H1 (cell line): ENCODE results near the gene PLB1. TPM values are rescaled to one million over a fixed set of nuclear protein-coding genes. Genes with fewer than 3 reads are reported as not detected.

Experiments
- CTCF ChIA-PET: fragments of 300-600 bp; sonication (Branson Sonifier 250); formaldehyde crosslinking; loops from one replicate; lab custom pipeline; 2021; ENCODE audit not compliant: partially characterized antibody; lab: Charles Lee
- POLR2A ChIA-PET: fragments of 300-600 bp; sonication (Branson Sonifier 250); formaldehyde crosslinking; loops from one replicate; lab custom pipeline; 2021; ENCODE audit warnings: inconsistent platforms; ENCODE audit not compliant: partially characterized antibody; lab: Charles Lee
- DNase-seq, 2 experiments: peaks; one replicate each; pipeline versions ENCODE4 v3.0.0 to v3.0.0-alpha.2; 2010 to 2022; ENCODE audit warnings: low spot score in 2 of 2, low read depth in 1 of 2, mixed read lengths in 1 of 2
- FAIRE-seq: peaks from 2 replicates; lab custom pipeline; 2011; peaks lifted over from hg19 to GRCh38; lab: Jason Lieb, UNC
- H2AFZ ChIP-seq: 2 replicates; pipeline ENCODE4 v1.8.1; 2012; ENCODE audit warnings: low read length, inconsistent platforms
- H2AK5ac ChIP-seq: 2 replicates; pipeline ENCODE4 v1.6.1; 2013; ENCODE audit warnings: low read depth, low read length
- H2BK120ac ChIP-seq: replicated peaks from 2 replicates; pipeline ENCODE3; 2013; ENCODE audit warnings: low read depth, low read length, inconsistent platforms
- H2BK12ac ChIP-seq: 2 replicates; pipeline ENCODE4 v1.6.1; 2013; ENCODE audit warnings: low read depth, low read length
- H2BK15ac ChIP-seq: 2 replicates; pipeline ENCODE4 v1.6.1; 2013; ENCODE audit warnings: low read length
- H2BK20ac ChIP-seq: 2 replicates; pipeline ENCODE4 v1.6.1; 2013; ENCODE audit warnings: low read length
- H2BK5ac ChIP-seq: 2 replicates; pipeline ENCODE4 v1.6.1; 2013; ENCODE audit warnings: low read depth, low read length
- H3K14ac ChIP-seq: 2 replicates; pipeline ENCODE4 v1.6.1; 2013; ENCODE audit warnings: inconsistent platforms; ENCODE audit not compliant: insufficient read length
- H3K18ac ChIP-seq: 2 replicates; pipeline ENCODE4 v1.6.1; 2013; ENCODE audit warnings: low read length; ENCODE audit errors: extremely low read depth
- H3K23ac ChIP-seq: 2 replicates; pipeline ENCODE4 v1.6.1; 2013; ENCODE audit warnings: inconsistent platforms; ENCODE audit not compliant: insufficient read length
- H3K23me2 ChIP-seq: 2 replicates; pipeline ENCODE4 v1.6.1; 2013; ENCODE audit warnings: low read depth, low read length
- H3K27ac ChIP-seq: 2 replicates; pipeline ENCODE4 v1.6.1; 2011; ENCODE audit warnings: low read depth, low read length, inconsistent platforms
- H3K27me3 ChIP-seq, 4 experiments: replicated peaks in 1 of 4; 1 replicate in 1 of 4; 2 replicates in 3 of 4; pipeline versions ENCODE4 v1.6.1 to v1.8.1; 2011 to 2013; ENCODE audit warnings: low read length in 3 of 4, mild to moderate bottlenecking in 3 of 4, inconsistent platforms in 2 of 4, mixed read lengths in 2 of 4, moderate library complexity in 1 of 4; ENCODE audit not compliant: control insufficient read depth in 3 of 4, insufficient read depth in 3 of 4; ENCODE audit errors: extremely low read depth in 1 of 4
- H3K36me3 ChIP-seq, 4 experiments: 2 replicates each; pipeline versions ENCODE4 v1.6.1 to v1.8.1; 2011 to 2013; ENCODE audit warnings: mild to moderate bottlenecking in 4 of 4, low read length in 3 of 4, moderate library complexity in 2 of 4, control low read depth in 1 of 4, inconsistent platforms in 1 of 4; ENCODE audit not compliant: insufficient read depth in 4 of 4, control insufficient read depth in 2 of 4
- H3K4ac ChIP-seq: replicated peaks from 2 replicates; pipeline ENCODE3; 2013; ENCODE audit warnings: low read length, low read depth, mixed read lengths, inconsistent platforms; ENCODE audit not compliant: insufficient read length
- H3K4me1 ChIP-seq, 4 experiments: replicated peaks in 1 of 4; 1 replicate in 1 of 4; 2 replicates in 3 of 4; pipeline versions ENCODE4 v1.6.1 to v1.8.1; 2011 to 2013; ENCODE audit warnings: low read length in 3 of 4, inconsistent platforms in 2 of 4, mixed read lengths in 1 of 4; ENCODE audit not compliant: insufficient read depth in 4 of 4, control insufficient read depth in 3 of 4
- H3K4me2 ChIP-seq, 2 experiments: 2 replicates each; pipeline versions ENCODE4 v1.6.1 to v1.8.1; 2011 to 2013; ENCODE audit warnings: low read depth in 2 of 2, low read length in 2 of 2, control low read depth in 1 of 2, inconsistent platforms in 1 of 2, mild to moderate bottlenecking in 1 of 2; ENCODE audit not compliant: insufficient read depth in 1 of 2
- H3K4me3 ChIP-seq, 4 experiments: fragments of 200-600, 300-600 bp in 1 of 4; sonication (generic), shearing (Covaris generic), sonication (Bioruptor Twin) in 1 of 4; 2 replicates each; pipeline versions ENCODE4 v1.5.1 to v1.8.1; 2011 to 2016; ENCODE audit warnings: low read length in 4 of 4, low read depth in 3 of 4, control low read depth in 2 of 4, inconsistent platforms in 2 of 4, mild to moderate bottlenecking in 2 of 4, mixed read lengths in 1 of 4, moderate library complexity in 1 of 4; ENCODE audit not compliant: insufficient read depth in 2 of 4; ENCODE audit errors: extremely low read depth in 1 of 4
- H3K56ac ChIP-seq: replicated peaks from 2 replicates; pipeline ENCODE3; 2013; ENCODE audit warnings: low read depth, mild to moderate bottlenecking, mixed read lengths, low read length, inconsistent platforms; ENCODE audit not compliant: insufficient read length
- H3K79me1 ChIP-seq: 2 replicates; pipeline ENCODE4 v1.6.1; 2013; ENCODE audit warnings: low read depth, low read length, control low read depth
- H3K79me2 ChIP-seq, 2 experiments: 2 replicates each; pipeline versions ENCODE4 v1.6.1 to v1.8.1; 2012 to 2013; ENCODE audit warnings: low read length in 2 of 2, mild to moderate bottlenecking in 2 of 2, inconsistent platforms in 1 of 2; ENCODE audit not compliant: insufficient read depth in 2 of 2, control insufficient read depth in 1 of 2
- H3K9ac ChIP-seq, 4 experiments: replicated peaks in 1 of 4; 1 replicate in 1 of 4; 2 replicates in 3 of 4; pipeline versions ENCODE4 v1.6.1 to v1.8.1; 2011 to 2013; ENCODE audit warnings: low read depth in 3 of 4, low read length in 3 of 4, control low read depth in 2 of 4, mild to moderate bottlenecking in 2 of 4, moderate library complexity in 2 of 4, inconsistent platforms in 1 of 4; ENCODE audit errors: extremely low read depth in 1 of 4
- H3K9me3 ChIP-seq, 2 experiments: 2 replicates each; pipeline versions ENCODE4 v1.6.1 to v1.8.1; 2012 to 2013; ENCODE audit warnings: mild to moderate bottlenecking in 2 of 2, moderate library complexity in 2 of 2, control low read depth in 1 of 2, inconsistent platforms in 1 of 2, low read depth in 1 of 2, low read length in 1 of 2, mixed read lengths in 1 of 2; ENCODE audit not compliant: insufficient read depth in 2 of 2
- H4K20me1 ChIP-seq, 2 experiments: replicated peaks in 1 of 2; 2 replicates each; pipeline versions ENCODE3 to v1.8.1; 2011 to 2013; ENCODE audit warnings: inconsistent platforms in 2 of 2, low read length in 2 of 2, mild to moderate bottlenecking in 1 of 2; ENCODE audit not compliant: insufficient read depth in 2 of 2, control insufficient read depth in 1 of 2
- H4K5ac ChIP-seq: 2 replicates; pipeline ENCODE4 v1.6.1; 2013; ENCODE audit warnings: low read length, low read depth, mixed read lengths, inconsistent platforms; ENCODE audit not compliant: insufficient read length
- H4K8ac ChIP-seq: 2 replicates; pipeline ENCODE4 v1.8.0; 2013; ENCODE audit warnings: mild to moderate bottlenecking, moderate library complexity, low read length, inconsistent platforms; ENCODE audit not compliant: insufficient read depth; ENCODE audit errors: extremely low read depth
- H4K91ac ChIP-seq: replicated peaks from 2 replicates; pipeline ENCODE3; 2013; ENCODE audit warnings: low read length, mixed read lengths, inconsistent platforms; ENCODE audit not compliant: insufficient read length
- BCL11A ChIP-seq, 2 experiments: IDR thresholded peaks; one replicate each; pipeline ENCODE4 v1.6.1; 2011; ENCODE audit warnings: low read depth in 2 of 2, low read length in 2 of 2, mild to moderate bottlenecking in 2 of 2
- CBX5 ChIP-seq: fragments of 300-800, 300-1000 bp; sonication (generic); IDR thresholded peaks from 2 replicates; pipeline ENCODE4 v1.7.1; 2016; ENCODE audit warnings: antibody characterized with exemption, low read length, low read depth
- EGR1 ChIP-seq: IDR thresholded peaks from 2 replicates; pipeline ENCODE4 v1.6.1; 2011; ENCODE audit warnings: low read depth, low read length, borderline replicate concordance
- EZH2 ChIP-seq: fragments of 200-600 bp; sonication (generic); IDR thresholded peaks from 2 replicates; pipeline ENCODE4 v1.7.1; 2012; ENCODE audit warnings: low read depth, mild to moderate bottlenecking, moderate library complexity, low read length, inconsistent platforms; ENCODE audit not compliant: severe bottlenecking
- JUND ChIP-seq: IDR thresholded peaks from 2 replicates; pipeline ENCODE4 v1.6.1; 2011; ENCODE audit warnings: mild to moderate bottlenecking, improper control_type of control experiment, low read length
- POLR2A ChIP-seq, 2 experiments: IDR thresholded peaks; 1 replicate in 1 of 2; 2 replicates in 1 of 2; pipeline ENCODE4 v1.6.1; 2011; ENCODE audit warnings: low read depth in 2 of 2, low read length in 2 of 2, mild to moderate bottlenecking in 2 of 2; ENCODE audit errors: control extremely low read depth in 1 of 2
- POLR2AphosphoS5 ChIP-seq: IDR thresholded peaks from 2 replicates; pipeline ENCODE4 v1.6.1; 2011; ENCODE audit warnings: low read depth, low read length
- RBBP5 ChIP-seq: IDR thresholded peaks from 2 replicates; pipeline ENCODE4 v1.7.1; 2012; ENCODE audit warnings: low read depth, mild to moderate bottlenecking, inconsistent platforms, low read length, moderate library complexity, borderline replicate concordance
- SIRT6 ChIP-seq: IDR thresholded peaks from one replicate; pipeline ENCODE4 v1.7.1; 2012; ENCODE audit warnings: low read length, inconsistent platforms
- SIX5 ChIP-seq: IDR thresholded peaks from 2 replicates; pipeline ENCODE4 v1.6.1; 2011; ENCODE audit warnings: mild to moderate bottlenecking, low read depth, low read length
- SP2 ChIP-seq: IDR thresholded peaks from 2 replicates; pipeline ENCODE4 v1.6.1; 2012; ENCODE audit warnings: mild to moderate bottlenecking, low read length, inconsistent platforms
- SUZ12 ChIP-seq: fragments of 200-600 bp; sonication (generic); IDR thresholded peaks from 2 replicates; pipeline ENCODE4 v1.6.1; 2012; ENCODE audit warnings: mild to moderate bottlenecking, inconsistent platforms, low read length, moderate library complexity, mixed read lengths
- TAF1 ChIP-seq: IDR thresholded peaks from 2 replicates; pipeline ENCODE4 v1.6.1; 2011; ENCODE audit warnings: mild to moderate bottlenecking, low read depth, low read length
- TCF12 ChIP-seq: IDR thresholded peaks from 2 replicates; pipeline ENCODE4 v1.6.1; 2011; ENCODE audit warnings: low read depth, mild to moderate bottlenecking, low read length
- ZNF274 ChIP-seq: IDR thresholded peaks from 2 replicates; pipeline ENCODE4 v1.7.0; 2012; ENCODE audit warnings: low read length, borderline replicate concordance; ENCODE audit errors: extremely low read depth
- WGBS, 2 experiments: shearing (Covaris generic) in 1 of 2; methylation state at CpG; one replicate each; pipeline versions ENCODE4 v1.1.6 to v1.1.7; 2013 to 2015; ENCODE audit warnings: low lambda C conversion rate in 2 of 2, mixed read lengths in 2 of 2, inconsistent platforms in 1 of 2, low coverage in 1 of 2, missing lambda C conversion rate in 1 of 2; ENCODE audit not compliant: insufficient replicate concordance in 2 of 2, insufficient coverage in 1 of 2, insufficient read length in 1 of 2; ENCODE audit errors: extremely low coverage in 1 of 2, missing lambda C conversion rate in 1 of 2; 5-methylcytosine and 5-hydroxymethylcytosine counted together
- polyA plus RNA-seq, 7 experiments: library from polyadenylated mRNA; depleted of rRNA in 3 of 7; stranded (reverse) in 5 of 7; unstranded in 2 of 7; fragments of >200 nt in 5 of 7; fragments of 200-250 nt in 2 of 7; gene quantifications; 1 replicate in 5 of 7; 2 replicates in 1 of 7; 4 replicates in 1 of 7; pipeline versions ENCODE4 v1.2.1 to v1.2.3, GENCODE V29; 2011 to 2013; ENCODE audit warnings: missing spikeins in 2 of 7, mixed read lengths in 2 of 7
- total RNA-seq: library from RNA; stranded (reverse); fragmentation: NEBNext Ultra II Directional; extraction: Animal tissue kit (Norgen Biotek cat#: 25700); gene quantifications from 2 replicates; pipeline ENCODE4 v1.2.1, GENCODE V29; 2021

The PLB1 gene
- total and polyA plus RNA-seq, 2 of the 8 experiments (the other 6 are each of a cell fraction or from before 2014, with no cell fraction given) = 0.20 to 0.36 TPM

- 83% methylated on average over 18 of the region's 20 CpGs; no CpG with 5 or more reads in 1 of the 2 experiments for WGBS, 2 experiments
- Histone ChIP-seq H2BK120ac (no peak overlapping the region), H3K14ac (no peak overlapping the region), H2BK15ac (no peak overlapping the region), H3K23ac (no peak overlapping the region), H4K8ac (no peak overlapping the region), H3K36me3 (no peaks in the 10 kb centered on the region), H3K79me1 (no peaks in the 10 kb centered on the region), H4K5ac (no peak overlapping the region), H3K9me3 (no peaks in the 10 kb centered on the region), H3K4me2 (no peak overlapping the region), H3K4me1 (no peaks in the 10 kb centered on the region; a peak in 1 of 7 replicates), H3K27ac (no peak overlapping the region), H2BK12ac (no peak overlapping the region), H2BK20ac (no peak overlapping the region), H3K9ac (no peak overlapping the region), H2BK5ac (no peak overlapping the region), H3K27me3 (no peaks in the 10 kb centered on the region; a peak in 2 of 7 replicates), H3K23me2 (no peaks in the 10 kb centered on the region), H3K4ac (no peak overlapping the region), H3K18ac (no peak overlapping the region), H2AFZ (no peak overlapping the region), H3K79me2 (no peaks in the 10 kb centered on the region), H4K20me1 (no peaks in the 10 kb centered on the region), H3K56ac (no peak overlapping the region), H4K91ac (no peak overlapping the region), H3K4me3 (no peak overlapping the region), H2AK5ac (no peak overlapping the region)
- FAIRE-seq (no peak), DNase-seq (no peak)
- ChIA-PET POLR2A (no interaction called here), CTCF (interaction anchor here (0.6 to 1.2 kb wide), 2 partner anchors 8 to 301 kb away, joined by 3 to 5 read pairs; no protein-coding TSS in a partner anchor)
- TF ChIP-seq TAF1 (no peak), POLR2A (IDR thresholded peaks at IDR 0.05; ENCODE audit: control extremely low read depth in 1 of 2, low read depth in 2 of 2, low read length in 2 of 2) (no peak), CBX5 (no peak), JUND (no peak), EZH2 (no peak), BCL11A (IDR thresholded peaks at IDR 0.05; ENCODE audit: low read depth in 2 of 2, low read length in 2 of 2) (no peak), POLR2AphosphoS5 (no peak), SIX5 (no peak), ZNF274 (no peak), SUZ12 (no peak), EGR1 (no peak), RBBP5 (no peak), SIRT6 (no peak), TCF12 (no peak), SP2 (no peak)
Measured at GRCh38 chr2:28543316-28544035, 47.6 kb downstream of the PLB1 start.
